Neuronal stem cell (in vitro differentiated cells): ENCODE data around the gene MARS1.

Source experiments
- DNase-seq: peaks from one replicate; pipeline ENCODE4 v3.0.0-alpha.2; 2013; ENCODE audit warnings: low spot score
- H2AFZ ChIP-seq: one replicate; pipeline ENCODE4 v1.6.1; 2013; ENCODE audit warnings: mild to moderate bottlenecking, low read length, inconsistent platforms
- H2AK5ac ChIP-seq: 2 replicates; pipeline ENCODE4 v1.6.1; 2013; ENCODE audit warnings: low read depth, mild to moderate bottlenecking, inconsistent platforms, low read length, moderate library complexity, mixed read lengths
- H2BK120ac ChIP-seq: 2 replicates; pipeline ENCODE4 v1.6.1; 2013; ENCODE audit warnings: low read depth, mild to moderate bottlenecking, inconsistent platforms, low read length, moderate library complexity, mixed read lengths
- H2BK12ac ChIP-seq: one replicate; pipeline ENCODE4 v1.6.1; 2013; ENCODE audit warnings: low read length, inconsistent platforms
- H2BK15ac ChIP-seq: 2 replicates; pipeline ENCODE4 v1.6.1; 2013; ENCODE audit warnings: mild to moderate bottlenecking, low read length, inconsistent platforms, mixed read lengths
- H2BK5ac ChIP-seq: one replicate; pipeline ENCODE4 v1.6.1; 2013; ENCODE audit warnings: inconsistent platforms, mild to moderate bottlenecking, low read length, moderate library complexity
- H3K14ac ChIP-seq: one replicate; pipeline ENCODE4 v1.6.1; 2013; ENCODE audit warnings: low read length, inconsistent platforms
- H3K18ac ChIP-seq: 2 replicates; pipeline ENCODE4 v1.6.1; 2013; ENCODE audit warnings: low read length, inconsistent platforms
- H3K23ac ChIP-seq: 2 replicates; pipeline ENCODE4 v1.6.1; 2013; ENCODE audit warnings: low read depth, mild to moderate bottlenecking, mixed read lengths, low read length, inconsistent platforms; ENCODE audit not compliant: poor library complexity
- H3K27ac ChIP-seq: replicated peaks from 3 replicates; pipeline ENCODE4 v1.5.1; 2013; ENCODE audit warnings: low read length, inconsistent platforms
- H3K27me3 ChIP-seq, 3 experiments: 2 replicates each; pipeline ENCODE4 v1.6.1; 2013; ENCODE audit warnings: low read length in 3 of 3, mild to moderate bottlenecking in 2 of 3, inconsistent platforms in 1 of 3, low read depth in 1 of 3, mixed read lengths in 1 of 3, moderate library complexity in 1 of 3; ENCODE audit not compliant: control insufficient read depth in 3 of 3, insufficient read depth in 3 of 3
- H3K36me3 ChIP-seq, 2 donors: replicated peaks in 1 of 2; 2 replicates each; pipeline ENCODE4 v1.6.1; 2013; ENCODE audit warnings: low read length in 2 of 2; ENCODE audit not compliant: control insufficient read depth in 2 of 2, insufficient read depth in 2 of 2
- H3K4ac ChIP-seq: 2 replicates; pipeline ENCODE4 v1.6.1; 2013; ENCODE audit warnings: inconsistent platforms, mild to moderate bottlenecking, low read length, moderate library complexity
- H3K4me1 ChIP-seq, 2 donors: 1 replicate in 1 of 2; 2 replicates in 1 of 2; pipeline ENCODE4 v1.6.1; 2013; ENCODE audit warnings: low read length in 2 of 2, low read depth in 1 of 2; ENCODE audit not compliant: control insufficient read depth in 2 of 2, insufficient read depth in 1 of 2
- H3K4me2 ChIP-seq: one replicate; pipeline ENCODE4 v1.6.1; 2013; ENCODE audit warnings: mild to moderate bottlenecking, low read length, inconsistent platforms; ENCODE audit not compliant: insufficient read depth, poor library complexity, severe bottlenecking
- H3K4me3 ChIP-seq, 2 donors: 2 replicates each; pipeline ENCODE4 v1.5.1; 2013; ENCODE audit warnings: low read length in 2 of 2, mild to moderate bottlenecking in 2 of 2, inconsistent platforms in 1 of 2, moderate library complexity in 1 of 2
- H3K79me1 ChIP-seq: one replicate; pipeline ENCODE4 v1.6.1; 2013; ENCODE audit warnings: low read depth, mild to moderate bottlenecking, inconsistent platforms, low read length, moderate library complexity
- H3K9ac ChIP-seq: one replicate; pipeline ENCODE4 v1.6.1; 2013; ENCODE audit warnings: mild to moderate bottlenecking, low read depth, low read length, inconsistent platforms; ENCODE audit not compliant: poor library complexity
- H3K9me3 ChIP-seq, 2 donors: replicated peaks in 1 of 2; 2 replicates each; pipeline versions ENCODE3 to v1.6.1; 2013; ENCODE audit warnings: low read length in 2 of 2, mild to moderate bottlenecking in 2 of 2, inconsistent platforms in 1 of 2, low read depth in 1 of 2, mixed read lengths in 1 of 2, moderate library complexity in 1 of 2; ENCODE audit not compliant: control insufficient read depth in 2 of 2, insufficient read depth in 1 of 2
- H4K8ac ChIP-seq: one replicate; pipeline ENCODE4 v1.6.1; 2013; ENCODE audit warnings: low read depth, mild to moderate bottlenecking, inconsistent platforms, low read length, moderate library complexity
- H4K91ac ChIP-seq: one replicate; pipeline ENCODE4 v1.6.1; 2013; ENCODE audit warnings: low read length, low read depth, mild to moderate bottlenecking, inconsistent platforms; ENCODE audit not compliant: poor library complexity
- WGBS, 2 donors: extraction: QIAGEN DNeasy Blood & Tissue Kit; methylation state at CpG; one replicate each; pipeline ENCODE4 v1.1.7; 2013; ENCODE audit warnings: missing lambda C conversion rate in 2 of 2, mixed read lengths in 1 of 2; ENCODE audit not compliant: insufficient read length in 2 of 2, insufficient replicate concordance in 1 of 2; ENCODE audit errors: extremely low coverage in 2 of 2; 5-methylcytosine and 5-hydroxymethylcytosine counted together

The MARS1 gene

GRCh38 chr12:57448669-57449068 lies 39.2 kb upstream of the MARS1 start:
- no peak overlapping the region for H2AFZ ChIP-seq
- H3K9me3 ChIP-seq: no peaks in the 10 kb centered on the region
- no peak overlapping the region for H2AK5ac ChIP-seq
- H2BK15ac ChIP-seq: no peak overlapping the region
- no peak for DNase-seq
- no peak overlapping the region for H3K14ac ChIP-seq
- H4K91ac ChIP-seq: no peak overlapping the region
- H3K4ac ChIP-seq: no peak overlapping the region
- H3K4me2 ChIP-seq: no peak overlapping the region
- no peak overlapping the region for H3K27ac ChIP-seq
- H2BK5ac ChIP-seq: no peak overlapping the region
- no peak overlapping the region for H2BK12ac ChIP-seq
- H3K4me1 ChIP-seq: peaks cover 4% of the 10 kb centered on the region in 2 donors
- H4K8ac ChIP-seq: no peak overlapping the region
- no CpG with 5 or more reads among the region's 2 CpGs for WGBS, 2 donors
- no peaks in the 10 kb centered on the region for H3K79me1 ChIP-seq
- H3K18ac ChIP-seq: no peak overlapping the region
- H3K23ac ChIP-seq: no peak overlapping the region
- no peak overlapping the region for H2BK120ac ChIP-seq
- no peak overlapping the region for H3K4me3 ChIP-seq
- H3K9ac ChIP-seq: no peak overlapping the region
- H3K27me3 ChIP-seq: peaks cover 0 to 11% (median 0%) of the 10 kb centered on the region in 3 experiments
- no peaks in the 10 kb centered on the region for H3K36me3 ChIP-seq

- Histone ChIP-seq H3K23ac (no peak overlapping the region), H2AK5ac (no peak overlapping the region), H3K27ac (no peak overlapping the region), H2BK12ac (no peak overlapping the region), H3K36me3 (no peaks in the 10 kb centered on the region), H3K27me3 (peaks cover 0 to 11% (median 0%) of the 10 kb centered on the region in 3 experiments), H3K4me3 (no peak overlapping the region), H3K4me1 (peaks cover 4% of the 10 kb centered on the region in 2 donors), H4K8ac (no peak overlapping the region), H2BK120ac (no peak overlapping the region), H3K4ac (no peak overlapping the region), H3K79me1 (no peaks in the 10 kb centered on the region), H3K4me2 (no peak overlapping the region), H4K91ac (no peak overlapping the region), H2BK15ac (no peak overlapping the region), H3K14ac (no peak overlapping the region), H3K9me3 (no peaks in the 10 kb centered on the region), H3K18ac (no peak overlapping the region), H2AFZ (no peak overlapping the region), H3K9ac (no peak overlapping the region), H2BK5ac (no peak overlapping the region)
- no peak for DNase-seq
- WGBS, 2 donors: no CpG with 5 or more reads among the region's 7 CpGs
Measured at GRCh38 chr12:57449375-57449774, 38.5 kb upstream of the MARS1 start.

DNA sequence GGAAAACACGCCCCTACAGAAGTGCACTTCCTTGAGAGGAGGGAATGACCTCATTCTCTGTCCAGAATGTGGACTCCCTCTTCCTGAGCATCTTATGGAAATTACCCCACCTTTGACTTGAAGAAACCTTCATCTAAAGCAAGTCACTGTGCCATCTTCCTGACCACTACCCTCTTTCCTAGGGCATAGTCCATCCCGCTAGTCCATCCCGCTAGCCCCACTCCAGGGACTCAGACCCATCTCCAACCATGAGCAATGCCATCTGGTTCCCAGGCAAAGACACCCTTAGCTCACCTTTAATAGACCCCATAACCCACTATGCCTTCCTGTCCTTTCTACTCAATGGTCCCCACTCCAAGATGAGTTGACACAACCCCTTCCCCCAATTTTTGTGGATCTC lies 37.8 kb upstream of the MARS1 start:
- H2BK12ac ChIP-seq: no peak overlapping the region
- H3K4me2 ChIP-seq: no peak overlapping the region
- H2BK120ac ChIP-seq: no peak overlapping the region
- WGBS, 2 donors: no CpG with 5 or more reads among the region's 3 CpGs
- H3K4ac ChIP-seq: no peak overlapping the region
- H3K27me3 ChIP-seq: peaks cover 0 to 11% (median 0%) of the 10 kb centered on the region in 3 experiments
- H3K23ac ChIP-seq: no peak overlapping the region
- no peak overlapping the region for H2AK5ac ChIP-seq
- no peak overlapping the region for H2AFZ ChIP-seq
- H3K4me3 ChIP-seq: no peak overlapping the region
- no peak overlapping the region for H4K8ac ChIP-seq
- H3K4me1 ChIP-seq: peaks cover 7 to 11% of the 10 kb centered on the region in 2 donors
- H3K27ac ChIP-seq: no peak overlapping the region
- DNase-seq: no peak
- no peak overlapping the region for H4K91ac ChIP-seq
- H3K18ac ChIP-seq: no peak overlapping the region
- H3K79me1 ChIP-seq: no peaks in the 10 kb centered on the region
- H2BK5ac ChIP-seq: no peak overlapping the region
- no peaks in the 10 kb centered on the region for H3K9me3 ChIP-seq
- no peak overlapping the region for H3K14ac ChIP-seq
- H3K36me3 ChIP-seq: no peaks in the 10 kb centered on the region
- no peak overlapping the region for H2BK15ac ChIP-seq
- no peak overlapping the region for H3K9ac ChIP-seq

- H2BK15ac ChIP-seq: no peak overlapping the region
- H3K23ac ChIP-seq: no peak overlapping the region
- no peak for DNase-seq
- H2BK120ac ChIP-seq: no peak overlapping the region
- no CpG with 5 or more reads among the region's 6 CpGs for WGBS, 2 donors
- no peak overlapping the region for H2BK5ac ChIP-seq
- H3K9ac ChIP-seq: no peak overlapping the region
- H2AFZ ChIP-seq: no peak overlapping the region
- no peak overlapping the region for H3K14ac ChIP-seq
- H3K79me1 ChIP-seq: peaks cover 2% of the 10 kb centered on the region
- no peak overlapping the region for H2BK12ac ChIP-seq
- no peaks in the 10 kb centered on the region for H3K9me3 ChIP-seq
- no peak overlapping the region for H2AK5ac ChIP-seq
- no peak overlapping the region for H3K4me2 ChIP-seq
- no peak overlapping the region for H4K91ac ChIP-seq
- no peak overlapping the region for H4K8ac ChIP-seq
- peaks cover 16% of the 10 kb centered on the region in 2 donors for H3K4me1 ChIP-seq
- no peak overlapping the region for H3K4me3 ChIP-seq
- H3K36me3 ChIP-seq: no peaks in the 10 kb centered on the region
- no peak overlapping the region for H3K4ac ChIP-seq
- H3K27me3 ChIP-seq: peaks cover 0 to 11% (median 5%) of the 10 kb centered on the region in 3 experiments
- no peak overlapping the region for H3K18ac ChIP-seq
- no peak overlapping the region for H3K27ac ChIP-seq
Measured at GRCh38 chr12:57451233-57451778, 36.6 kb upstream of the MARS1 start.
